ENCODE measurements around the gene GTF3C1.

DNA sequence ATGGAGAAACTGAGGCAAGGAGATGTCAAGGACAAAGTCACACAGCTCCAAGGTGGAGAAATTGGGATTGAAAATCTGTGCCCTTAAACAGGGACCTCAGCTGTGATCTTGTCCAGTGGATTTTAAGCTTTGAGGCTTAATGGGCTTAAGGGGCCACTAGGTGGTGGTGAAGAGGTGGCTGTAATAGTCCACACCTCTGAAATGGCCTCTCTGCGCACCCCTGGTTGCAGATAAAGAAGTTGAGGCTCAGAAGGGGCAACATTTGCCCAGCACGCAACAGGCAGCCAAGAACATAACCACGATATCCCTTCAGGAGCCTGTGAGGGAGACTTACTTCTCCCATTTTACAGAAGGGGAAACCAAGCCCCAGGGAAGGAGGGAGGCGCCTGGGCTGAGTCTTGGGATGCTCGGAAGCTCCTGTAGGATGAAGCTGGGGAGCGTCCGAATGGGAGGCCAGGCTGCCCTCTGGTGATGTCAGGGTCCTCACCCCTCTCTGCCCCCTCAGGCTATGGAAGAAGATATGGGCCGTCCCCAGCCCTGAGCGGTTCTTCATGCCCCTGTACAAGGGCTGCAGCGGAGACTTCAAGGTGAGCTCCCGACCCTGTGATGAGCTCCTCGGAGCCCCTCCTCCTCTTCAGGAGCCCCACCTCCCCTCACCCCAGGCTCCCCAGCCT is 104.1 kb downstream of the GTF3C1 start:
- TF ChIP-seq, protein P1, sequence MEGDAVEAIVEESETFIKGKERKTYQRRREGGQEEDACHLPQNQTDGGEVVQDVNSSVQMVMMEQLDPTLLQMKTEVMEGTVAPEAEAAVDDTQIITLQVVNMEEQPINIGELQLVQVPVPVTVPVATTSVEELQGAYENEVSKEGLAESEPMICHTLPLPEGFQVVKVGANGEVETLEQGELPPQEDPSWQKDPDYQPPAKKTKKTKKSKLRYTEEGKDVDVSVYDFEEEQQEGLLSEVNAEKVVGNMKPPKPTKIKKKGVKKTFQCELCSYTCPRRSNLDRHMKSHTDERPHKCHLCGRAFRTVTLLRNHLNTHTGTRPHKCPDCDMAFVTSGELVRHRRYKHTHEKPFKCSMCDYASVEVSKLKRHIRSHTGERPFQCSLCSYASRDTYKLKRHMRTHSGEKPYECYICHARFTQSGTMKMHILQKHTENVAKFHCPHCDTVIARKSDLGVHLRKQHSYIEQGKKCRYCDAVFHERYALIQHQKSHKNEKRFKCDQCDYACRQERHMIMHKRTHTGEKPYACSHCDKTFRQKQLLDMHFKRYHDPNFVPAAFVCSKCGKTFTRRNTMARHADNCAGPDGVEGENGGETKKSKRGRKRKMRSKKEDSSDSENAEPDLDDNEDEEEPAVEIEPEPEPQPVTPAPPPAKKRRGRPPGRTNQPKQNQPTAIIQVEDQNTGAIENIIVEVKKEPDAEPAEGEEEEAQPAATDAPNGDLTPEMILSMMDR (IDR thresholded peaks at IDR 0.05; ENCODE audit: low read depth, low read length) = no peak
- no peak for TF ChIP-seq POLR2A (IDR thresholded peaks at IDR 0.05; ENCODE audit: extremely low read depth, insufficient read length)
- TF ChIP-seq, protein P2, sequence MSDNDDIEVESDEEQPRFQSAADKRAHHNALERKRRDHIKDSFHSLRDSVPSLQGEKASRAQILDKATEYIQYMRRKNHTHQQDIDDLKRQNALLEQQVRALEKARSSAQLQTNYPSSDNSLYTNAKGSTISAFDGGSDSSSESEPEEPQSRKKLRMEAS (IDR thresholded peaks at IDR 0.05; ENCODE audit: low read depth, low read length) = no peak
- no peak for TF ChIP-seq MYC (IDR thresholded peaks at IDR 0.05; ENCODE audit: low read depth, low read length)

Measured in NB4 (cell line).